Spinal cord (tissue), 10 donors: Measurements from ENCODE around the gene CDKAL1. TPM values are rescaled to one million over a fixed set of nuclear protein-coding genes. Genes with fewer than 3 reads are reported as not detected.

Experiments used
- DNase-seq, 6 donors: peaks; one replicate each; pipeline versions ENCODE4 v3.0.0 to v3.0.0-alpha.2; 2013 to 2015; ENCODE audit warnings: low spot score in 6 of 6, low read depth in 4 of 6
- H3K27ac ChIP-seq: one replicate; pipeline ENCODE4 v1.5.1; 2013; ENCODE audit warnings: low read depth, low read length, control low read depth
- H3K27me3 ChIP-seq: one replicate; pipeline ENCODE4 v1.6.1; 2013; ENCODE audit warnings: low read length; ENCODE audit not compliant: control insufficient read depth, insufficient read depth
- H3K36me3 ChIP-seq: one replicate; pipeline ENCODE4 v1.6.1; 2013; ENCODE audit warnings: low read length; ENCODE audit not compliant: control insufficient read depth, insufficient read depth
- H3K4me1 ChIP-seq: one replicate; pipeline ENCODE4 v1.6.1; 2013; ENCODE audit warnings: low read length; ENCODE audit not compliant: control insufficient read depth, insufficient read depth
- H3K4me3 ChIP-seq: one replicate; pipeline ENCODE4 v1.5.1; 2013; ENCODE audit warnings: low read depth, low read length, control low read depth
- H3K9me3 ChIP-seq: one replicate; pipeline ENCODE4 v1.6.1; 2013; ENCODE audit warnings: low read length; ENCODE audit not compliant: control insufficient read depth, insufficient read depth
- WGBS: methylation state at CpG from one replicate; pipeline ENCODE4 v1.1.5; 2013; ENCODE audit warnings: missing lambda C conversion rate; ENCODE audit not compliant: insufficient coverage; 5-methylcytosine and 5-hydroxymethylcytosine counted together
- polyA plus RNA-seq, 2 donors: library from polyadenylated mRNA; unstranded; fragments of 120-200 nt; gene quantifications; one replicate each; pipeline ENCODE4 v1.2.1, GENCODE V29; 2013; ENCODE audit not compliant: insufficient read length in 2 of 2
- total RNA-seq, 2 donors: library from RNA; depleted of rRNA in 1 of 2; stranded (reverse); fragments of 120-200 nt in 1 of 2; fragments of >200 nt in 1 of 2; gene quantifications; one replicate each; pipeline versions ENCODE4 v1.2.3 to v1.2.4, GENCODE V29; 2013 to 2014
- donor health status: healthy.

The CDKAL1 gene
- total and polyA plus RNA-seq, 4 donors = 15.1 to 34.2 (median 22.0) TPM

DNA sequence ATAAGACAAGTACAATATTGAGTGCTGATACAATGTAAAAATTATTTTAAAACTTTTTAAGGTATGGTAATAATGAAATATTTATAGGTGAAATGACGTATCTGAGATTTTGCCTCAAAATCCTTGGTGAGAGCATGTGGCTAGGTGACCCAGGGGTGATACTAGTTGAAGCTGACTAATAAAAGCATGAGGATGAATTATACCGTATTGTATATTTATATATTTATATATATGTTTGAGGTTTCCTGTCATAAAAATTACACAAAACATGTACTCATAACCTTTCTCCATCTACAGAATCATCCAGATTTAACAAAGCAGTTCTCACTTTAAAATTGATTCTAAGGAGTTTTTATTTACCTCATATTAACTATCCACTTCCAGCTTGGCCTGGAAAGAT lies 358.1 kb downstream of the CDKAL1 start:
- Histone ChIP-seq H3K36me3 (no peaks in the 10 kb centered on the region), H3K27me3 (no peaks in the 10 kb centered on the region), H3K27ac (no peak overlapping the region), H3K9me3 (no peaks in the 10 kb centered on the region), H3K4me3 (no peak overlapping the region), H3K4me1 (no peaks in the 10 kb centered on the region)
- no CpG with 5 or more reads among the region's 2 CpGs for WGBS
- DNase-seq = no peak

DNA sequence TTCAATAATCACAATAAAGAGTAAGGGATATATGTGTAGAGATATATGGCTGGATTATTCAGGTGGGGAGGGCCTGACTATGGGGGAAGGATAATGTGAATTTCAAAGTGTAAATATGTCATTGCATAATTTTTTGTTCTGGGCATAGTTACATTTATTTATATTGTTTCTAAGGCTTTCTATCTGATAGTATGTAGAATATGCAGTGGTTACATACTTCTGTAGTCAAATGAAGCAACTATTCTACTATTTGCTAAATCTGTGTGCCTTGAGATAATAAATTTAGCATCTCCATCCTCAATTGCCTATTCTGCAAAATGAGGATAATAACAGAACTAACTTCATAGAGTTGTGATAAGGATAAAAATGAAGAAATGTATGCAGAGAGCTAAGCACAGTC lies 359.2 kb downstream of the CDKAL1 start:
- DNase-seq = no peak
- H3K27ac ChIP-seq = no peak overlapping the region

DNA sequence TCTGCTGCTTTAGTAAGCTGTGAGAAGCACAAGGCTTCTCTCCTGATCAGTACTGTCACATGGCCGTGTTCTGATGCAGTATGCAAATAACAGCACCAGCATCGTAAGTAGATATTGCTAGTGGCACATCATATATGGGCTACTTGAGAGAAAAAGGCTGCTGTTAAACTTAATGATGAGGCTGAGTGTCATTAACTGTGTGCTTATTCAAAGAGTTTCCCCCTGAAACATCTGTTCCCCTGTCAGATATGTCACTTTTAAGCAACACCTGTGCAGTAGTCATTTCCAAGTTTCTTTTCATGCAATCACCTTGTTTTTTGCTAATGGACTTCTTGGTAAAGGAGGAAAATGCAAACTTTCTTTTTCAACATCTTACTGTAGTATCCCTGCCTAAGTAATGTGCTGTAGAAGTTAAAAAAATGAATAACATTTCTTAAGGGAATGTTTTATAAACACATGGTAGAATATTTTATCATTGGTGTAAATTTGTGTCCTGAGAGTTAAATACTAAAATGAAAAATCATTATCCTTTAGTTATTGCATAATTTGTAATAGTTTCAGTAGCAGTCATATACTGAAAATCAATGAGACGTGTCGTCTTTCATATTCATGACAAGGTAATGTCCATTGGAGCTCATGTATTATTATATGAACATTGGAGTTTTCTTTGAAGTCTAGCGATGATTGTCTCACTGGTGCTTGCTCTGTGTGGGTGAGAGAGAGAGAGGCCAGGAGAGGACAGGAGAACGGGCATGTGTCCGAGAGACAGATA lies 366.3 kb downstream of the CDKAL1 start:
- Histone ChIP-seq H3K4me1 (no peaks in the 10 kb centered on the region), H3K27ac (no peak overlapping the region), H3K9me3 (peaks cover 2% of the 10 kb centered on the region), H3K4me3 (no peak overlapping the region), H3K27me3 (no peaks in the 10 kb centered on the region), H3K36me3 (no peaks in the 10 kb centered on the region)
- WGBS = 77% methylated on average over 3 of the region's 7 CpGs
- peak in 1 of 6 donors; percentile 69 for DNase-seq

More for the DNA sequence above, 359.2 kb downstream of the CDKAL1 start:
- Histone ChIP-seq H3K27me3 (no peaks in the 10 kb centered on the region), H3K9me3 (no peaks in the 10 kb centered on the region), H3K4me3 (no peak overlapping the region), H3K36me3 (no peaks in the 10 kb centered on the region), H3K4me1 (no peaks in the 10 kb centered on the region)

- H3K9me3 ChIP-seq = peaks cover 2% of the 10 kb centered on the region
- no peak overlapping the region for H3K27ac ChIP-seq
- no peak overlapping the region for H3K4me3 ChIP-seq
Observed at GRCh38 chr6:20905377-20905776, 371.1 kb downstream of the CDKAL1 start.

DNA sequence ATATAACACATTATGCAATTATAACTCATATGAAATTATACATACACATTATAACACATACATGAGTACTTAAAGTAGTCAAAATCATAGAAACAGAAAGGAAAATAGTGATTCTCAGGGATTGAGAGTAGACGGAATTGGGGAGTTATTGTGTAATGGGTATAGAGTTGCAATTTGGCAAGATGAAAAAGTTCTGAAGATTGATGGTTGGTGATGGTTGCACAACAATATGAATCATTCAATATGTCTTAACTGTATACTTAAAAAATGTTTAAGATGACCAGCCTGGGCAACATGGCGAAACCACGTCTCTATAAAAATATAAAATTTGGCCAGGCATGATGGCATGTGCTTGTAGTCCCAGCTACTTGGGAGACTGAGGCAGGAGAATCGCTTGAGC lies 372.7 kb downstream of the CDKAL1 start:
- Histone ChIP-seq H3K9me3 (peaks cover 2% of the 10 kb centered on the region), H3K4me3 (no peak overlapping the region), H3K27ac (no peak overlapping the region), H3K27me3 (no peaks in the 10 kb centered on the region), H3K4me1 (no peaks in the 10 kb centered on the region), H3K36me3 (no peaks in the 10 kb centered on the region)
- no CpG with 5 or more reads among the region's 4 CpGs for WGBS
- no peak for DNase-seq

More at GRCh38 chr6:20905377-20905776, 371.1 kb downstream of the CDKAL1 start:
- no peaks in the 10 kb centered on the region for H3K27me3 ChIP-seq
- 75% methylated on average over 4 of the region's 4 CpGs for WGBS
- no peaks in the 10 kb centered on the region for H3K4me1 ChIP-seq
- no peaks in the 10 kb centered on the region for H3K36me3 ChIP-seq
- no peak for DNase-seq

DNA sequence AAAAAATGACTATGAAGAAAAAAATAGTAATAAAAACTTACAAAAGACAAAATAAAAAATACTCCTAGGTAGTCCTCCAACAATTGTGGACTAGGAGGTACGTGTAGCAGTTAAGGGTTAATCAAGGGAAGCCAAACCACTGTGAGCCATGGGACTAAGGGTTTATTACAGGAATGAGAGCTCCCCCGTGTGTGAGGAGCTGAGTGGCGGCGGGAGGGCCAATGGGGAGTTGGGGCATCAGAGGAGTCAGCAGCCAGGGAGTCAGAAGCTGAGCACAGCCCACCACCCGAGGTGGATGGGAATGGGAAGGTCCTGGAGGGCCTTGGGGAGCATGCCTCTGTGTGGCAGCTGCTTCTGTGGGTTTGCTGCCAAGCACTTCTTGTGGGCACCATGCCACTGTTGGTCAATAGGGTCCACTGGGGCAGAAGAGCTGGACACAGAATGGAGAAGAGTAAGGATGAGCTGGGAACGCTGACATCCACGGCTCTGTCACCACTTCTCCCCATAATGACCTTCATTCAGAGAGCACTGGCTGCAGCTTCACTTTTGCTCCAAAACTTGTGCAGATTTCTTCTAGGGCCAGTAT lies 373.3 kb downstream of the CDKAL1 start:
- Histone ChIP-seq H3K27ac (no peak overlapping the region), H3K4me1 (no peaks in the 10 kb centered on the region), H3K4me3 (no peak overlapping the region), H3K36me3 (no peaks in the 10 kb centered on the region), H3K9me3 (peaks cover 2% of the 10 kb centered on the region), H3K27me3 (no peaks in the 10 kb centered on the region)
- DNase-seq = no peak
- WGBS = 68% methylated on average over 6 of the region's 7 CpGs

DNA sequence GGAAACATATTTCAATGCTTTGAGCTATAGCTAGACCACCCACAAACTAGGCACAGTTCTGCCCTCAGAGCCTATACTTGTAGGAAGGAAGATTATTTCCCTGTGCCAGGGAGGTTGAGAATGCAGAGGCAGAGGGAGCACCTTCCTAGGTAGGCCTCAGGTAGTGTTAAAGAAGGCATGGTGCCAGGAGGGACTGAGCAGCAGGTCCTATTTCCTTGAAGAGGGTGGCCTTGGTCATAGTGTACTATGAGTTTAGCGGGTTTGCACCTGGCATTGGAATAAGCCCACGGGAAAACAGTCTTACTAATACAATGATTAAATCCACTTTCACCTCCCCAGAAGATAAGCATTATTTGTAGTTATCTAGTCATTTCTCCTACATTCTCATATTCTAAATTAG lies 375.4 kb downstream of the CDKAL1 start:
- Histone ChIP-seq H3K36me3 (no peaks in the 10 kb centered on the region), H3K27ac (no peak overlapping the region), H3K27me3 (no peaks in the 10 kb centered on the region), H3K9me3 (peaks cover 4% of the 10 kb centered on the region), H3K4me3 (no peak overlapping the region), H3K4me1 (no peaks in the 10 kb centered on the region)
- WGBS = no CpG with 5 or more reads among the region's 2 CpGs
- DNase-seq = no peak

DNA sequence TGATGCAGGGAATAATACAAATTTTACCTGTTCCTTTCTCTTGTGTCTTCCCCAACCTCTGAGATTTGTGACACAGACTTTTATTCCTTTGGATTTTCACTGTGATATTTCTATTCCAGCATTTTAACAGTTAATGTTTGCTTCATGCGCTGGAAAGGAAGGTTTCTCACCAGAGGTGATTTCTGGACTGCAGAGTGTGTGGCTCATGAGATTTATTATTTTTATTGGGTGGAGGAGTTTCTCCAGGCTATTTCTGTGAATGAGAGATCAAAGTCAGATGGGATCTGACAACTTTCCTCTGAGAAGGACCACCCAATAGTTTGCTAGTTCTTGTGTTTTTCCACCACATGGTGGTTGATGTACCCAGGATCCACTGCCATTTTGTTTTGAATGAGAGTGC lies 377.5 kb downstream of the CDKAL1 start:
- no peaks in the 10 kb centered on the region for H3K27me3 ChIP-seq
- no peaks in the 10 kb centered on the region for H3K36me3 ChIP-seq
- DNase-seq = no peak
- no CpG with 5 or more reads among the region's 1 CpG for WGBS
- H3K4me3 ChIP-seq = no peak overlapping the region
- no peaks in the 10 kb centered on the region for H3K4me1 ChIP-seq
- H3K27ac ChIP-seq = no peak overlapping the region
- H3K9me3 ChIP-seq = peaks cover 6% of the 10 kb centered on the region

GRCh38 chr6:20915156-20915555 lies 380.9 kb downstream of the CDKAL1 start:
- H3K27ac ChIP-seq = no peak overlapping the region
- no peak for DNase-seq
- no peaks in the 10 kb centered on the region for H3K36me3 ChIP-seq
- no peak overlapping the region for H3K4me3 ChIP-seq
- H3K4me1 ChIP-seq = no peaks in the 10 kb centered on the region
- H3K27me3 ChIP-seq = no peaks in the 10 kb centered on the region
- no CpG with 5 or more reads among the region's 1 CpG for WGBS
- peaks cover 6% of the 10 kb centered on the region for H3K9me3 ChIP-seq

DNA sequence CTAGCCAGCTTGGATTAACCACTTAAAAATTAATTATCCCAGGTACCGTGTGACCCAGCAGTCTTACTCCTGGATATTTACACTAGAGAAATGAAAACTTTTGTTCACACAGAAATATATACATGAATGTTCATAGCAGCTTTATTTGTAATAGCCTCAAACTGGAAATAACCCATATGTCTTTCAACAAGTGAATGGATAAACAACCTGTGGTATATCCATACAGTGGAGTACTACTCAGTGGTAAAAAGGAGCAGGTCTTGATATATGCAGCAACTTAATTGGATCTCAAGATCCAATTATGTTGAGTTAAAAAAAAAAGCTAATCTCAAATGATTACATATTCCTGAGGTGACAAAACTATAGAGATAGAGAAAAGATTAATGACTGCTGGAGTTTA lies 381.4 kb downstream of the CDKAL1 start:
- H3K9me3 ChIP-seq = peaks cover 6% of the 10 kb centered on the region
- H3K27ac ChIP-seq = no peak overlapping the region
- H3K36me3 ChIP-seq = no peaks in the 10 kb centered on the region
- no peak overlapping the region for H3K4me3 ChIP-seq
- H3K27me3 ChIP-seq = no peaks in the 10 kb centered on the region
- DNase-seq = no peak
- no peaks in the 10 kb centered on the region for H3K4me1 ChIP-seq
- WGBS = no CpG with 5 or more reads among the region's 1 CpG
